ENCODE data around the gene YBEY. TPM values are rescaled to one million over a fixed set of nuclear protein-coding genes. Genes with fewer than 3 reads are reported as not detected.

The YBEY gene
- total and polyA plus RNA-seq, 2 of the 8 experiments (the other 6 are each of a cell fraction or from before 2014, with no cell fraction given): 26.9 to 31.9 TPM

DNA sequence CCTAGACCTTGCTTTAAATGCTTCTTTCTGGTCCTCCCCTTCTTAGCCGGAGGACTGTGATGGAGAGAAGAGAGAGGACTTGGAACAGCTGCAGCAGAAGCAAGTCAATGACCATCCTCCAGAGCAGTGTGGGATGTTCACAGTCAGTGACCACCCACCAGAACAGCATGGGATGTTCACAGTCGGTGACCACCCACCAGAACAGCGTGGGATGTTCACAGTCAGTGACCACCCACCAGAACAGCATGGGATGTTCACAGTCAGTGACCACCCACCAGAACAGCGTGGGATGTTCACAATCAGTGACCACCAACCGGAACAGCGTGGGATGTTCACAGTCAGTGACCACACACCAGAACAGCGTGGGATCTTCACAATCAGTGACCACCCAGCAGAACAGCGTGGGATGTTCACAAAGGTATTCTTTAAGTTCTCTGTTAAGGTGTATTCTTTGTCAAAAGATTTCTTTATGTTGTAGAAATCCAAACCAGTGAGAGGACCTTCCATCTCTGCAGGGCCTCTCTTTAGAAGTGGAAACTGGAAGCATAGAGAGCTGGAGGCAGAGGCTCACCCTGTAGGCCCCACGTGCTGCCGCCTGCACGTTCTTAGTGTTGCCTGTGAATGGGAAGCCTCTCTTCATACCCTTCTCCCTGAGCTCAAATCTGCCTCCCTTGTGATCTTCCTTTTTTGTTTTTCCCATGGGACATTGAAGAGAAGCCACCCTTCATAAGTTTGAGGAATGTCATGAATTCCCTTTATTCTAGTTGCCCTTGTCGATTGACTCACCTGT lies 48.4 kb downstream of the YBEY start:
- H3K23me2 ChIP-seq (ENCODE audit: low read depth, low read length): no peaks in the 10 kb centered on the region; the same call in 1 of the 2 replicates
- FAIRE-seq: no peak
- peaks cover 3% of the 10 kb centered on the region; the same call in 1 of the 2 replicates for H3K79me1 ChIP-seq (ENCODE audit: low read depth, low read length)
- no peak overlapping the region for H3K4me2 ChIP-seq (ENCODE audit: insufficient read depth in 1 of 2, low read depth in 2 of 2, low read length in 2 of 2)
- no peak overlapping the region for H3K27ac ChIP-seq (ENCODE audit: low read depth, low read length)
- no peak overlapping the region for H4K91ac ChIP-seq (replicated peaks; ENCODE audit: insufficient read length, low read length)
- H2BK12ac ChIP-seq (ENCODE audit: low read depth, low read length): no peak overlapping the region
- H3K4ac ChIP-seq (replicated peaks; ENCODE audit: insufficient read length, low read depth, low read length): no peak overlapping the region
- H3K36me3 ChIP-seq (ENCODE audit: control insufficient read depth in 2 of 4, insufficient read depth in 4 of 4, low read length in 3 of 4): peaks cover 6 to 47% (median 21%) of the 10 kb centered on the region in 4 experiments; a peak in 6 of 8 replicates
- no peaks in the 10 kb centered on the region for H3K27me3 ChIP-seq (replicated peaks in 1 of 4; ENCODE audit: control insufficient read depth in 3 of 4, extremely low read depth in 1 of 4, insufficient read depth in 3 of 4, low read length in 3 of 4)
- H3K14ac ChIP-seq (ENCODE audit: insufficient read length): no peak overlapping the region
- H3K23ac ChIP-seq (ENCODE audit: insufficient read length): no peak overlapping the region
- H4K5ac ChIP-seq (ENCODE audit: insufficient read length, low read depth, low read length): no peak overlapping the region
- H4K20me1 ChIP-seq (replicated peaks in 1 of 2; ENCODE audit: control insufficient read depth in 1 of 2, insufficient read depth in 2 of 2, low read length in 2 of 2): peaks cover 0 to 4% of the 10 kb centered on the region in 2 experiments
- no peak overlapping the region for H2BK20ac ChIP-seq (ENCODE audit: low read length)
- H3K4me1 ChIP-seq (replicated peaks in 1 of 4; ENCODE audit: control insufficient read depth in 3 of 4, insufficient read depth in 4 of 4, low read length in 3 of 4): no peaks in the 10 kb centered on the region
- POLR2A ChIA-PET (ENCODE audit: partially characterized antibody): no interaction called here
- H3K4me3 ChIP-seq (ENCODE audit: extremely low read depth in 1 of 4, insufficient read depth in 2 of 4, low read depth in 3 of 4, low read length in 4 of 4): no peak overlapping the region
- no peak overlapping the region for H3K56ac ChIP-seq (replicated peaks; ENCODE audit: insufficient read length, low read depth, low read length)
- H2AK5ac ChIP-seq (ENCODE audit: low read depth, low read length): no peak overlapping the region
- H4K8ac ChIP-seq (ENCODE audit: extremely low read depth, insufficient read depth, low read length): no peak overlapping the region; the same call in 1 of the 2 replicates
- H2BK15ac ChIP-seq (ENCODE audit: low read length): no peak overlapping the region
- CTCF ChIA-PET (ENCODE audit: partially characterized antibody): interaction anchor here (0.5 to 1.0 kb wide), 2 partner anchors 197 to 335 kb away, joined by 3 to 4 read pairs; no protein-coding TSS in a partner anchor
- no peak overlapping the region for H3K9ac ChIP-seq (replicated peaks in 1 of 4; ENCODE audit: extremely low read depth in 1 of 4, low read depth in 3 of 4, low read length in 3 of 4)
- no peak for DNase-seq (ENCODE audit: low read depth in 1 of 2, low spot score in 2 of 2)
- no peak overlapping the region for H2BK120ac ChIP-seq (replicated peaks; ENCODE audit: low read depth, low read length)
- H3K18ac ChIP-seq (ENCODE audit: extremely low read depth, low read length): no peak overlapping the region
- WGBS, 2 experiments (ENCODE audit: extremely low coverage in 1 of 2, insufficient coverage in 1 of 2, insufficient read length in 1 of 2, insufficient replicate concordance in 2 of 2, low coverage in 1 of 2, low lambda C conversion rate in 2 of 2, missing lambda C conversion rate in 1 of 2): 92% methylated on average over 12 of the region's 12 CpGs; no CpG with 5 or more reads in 1 of the 2 experiments
- no peaks in the 10 kb centered on the region for H3K9me3 ChIP-seq (ENCODE audit: insufficient read depth in 2 of 2, low read depth in 1 of 2, low read length in 1 of 2)
- H2AFZ ChIP-seq (ENCODE audit: low read length): no peak overlapping the region
- no peak overlapping the region for H2BK5ac ChIP-seq (ENCODE audit: low read depth, low read length)
- peaks cover 0 to 34% of the 10 kb centered on the region in 2 experiments; a peak in 2 of 4 replicates for H3K79me2 ChIP-seq (ENCODE audit: control insufficient read depth in 1 of 2, insufficient read depth in 2 of 2, low read length in 2 of 2)
- TF ChIP-seq SIX5 (IDR thresholded peaks at IDR 0.05; ENCODE audit: low read depth, low read length) (no peak), CHD2 (IDR thresholded peaks at IDR 0.05; ENCODE audit: low read length) (no peak), TCF12 (IDR thresholded peaks at IDR 0.05; ENCODE audit: low read depth, low read length) (no peak), BCL11A (IDR thresholded peaks at IDR 0.05; ENCODE audit: low read depth in 2 of 2, low read length in 2 of 2) (no peak), ATF2 (IDR thresholded peaks at IDR 0.05; ENCODE audit: low read length) (no peak), YY1 (IDR thresholded peaks at IDR 0.05; ENCODE audit: low read depth, low read length) (no peak), EP300 (IDR thresholded peaks at IDR 0.05; ENCODE audit: borderline replicate concordance in 1 of 2, low read depth in 2 of 2, low read length in 2 of 2) (no peak), EZH2 (IDR thresholded peaks at IDR 0.05; ENCODE audit: low read depth, low read length, severe bottlenecking) (no peak)

Data from H1 (cell line).